ENCODE data around the gene TUBA1B. TPM values are rescaled to one million over a fixed set of nuclear protein-coding genes. Genes with fewer than 3 reads are reported as not detected.

Gene TUBA1B
- total and polyA plus RNA-seq, 2 of the 13 experiments (the other 11 are each of a cell fraction or from before 2014, with no cell fraction given): 1,275 to 1,353 TPM

GRCh38 chr12:49130151-49131050 lies 794 bp downstream of the TUBA1B start (continued):
- TF ChIP-seq HMGA1 (CRISPR knock-in tag; conservative IDR thresholded peaks at IDR 0.05) (no peak), FOXK1 (CRISPR knock-in tag; IDR thresholded peaks at IDR 0.05; ENCODE audit: borderline replicate concordance, low read depth) (peak; percentile 18; the same call in 1 of the 2 replicates), ZNF629 (CRISPR knock-in tag; conservative IDR thresholded peaks at IDR 0.05) (0 out of 2 replicates have a peak, but pooled peaks have one; percentile 7), JDP2 (CRISPR knock-in tag; IDR thresholded peaks at IDR 0.05; ENCODE audit: borderline replicate concordance) (peak; percentile 84; the same call in 1 of the 2 replicates), MAZ (IDR thresholded peaks at IDR 0.05; ENCODE audit: borderline replicate concordance, low read depth, low read length) (peak; percentile 88), MAZ (CRISPR knock-in tag; IDR thresholded peaks at IDR 0.05; ENCODE audit: low read depth) (peak; percentile 86; the same call in 1 of the 2 replicates), ZNF850 (CRISPR knock-in tag; conservative IDR thresholded peaks at IDR 0.05) (peak; percentile 48; the same call in 1 of the 2 replicates), ZNF24 (IDR thresholded peaks at IDR 0.05) (no peak), AGO1 (IDR thresholded peaks at IDR 0.05; ENCODE audit: low read depth, low read length, poor library complexity, severe bottlenecking) (peak; percentile 40), KLF12 (CRISPR knock-in tag; IDR thresholded peaks at IDR 0.05; ENCODE audit: borderline replicate concordance) (peak; percentile 84; the same call in 1 of the 2 replicates), ZBTB20 (CRISPR knock-in tag; IDR thresholded peaks at IDR 0.05; ENCODE audit: borderline replicate concordance, low read depth) (peak; percentile 82; the same call in 1 of the 2 replicates), DNMT3B (CRISPR knock-in tag; conservative IDR thresholded peaks at IDR 0.05) (0 out of 2 replicates have a peak, but pooled peaks have one; percentile 46), PAX8 (CRISPR knock-in tag; IDR thresholded peaks at IDR 0.05; ENCODE audit: borderline replicate concordance) (no peak; the same call in 1 of the 2 replicates), ZNF75D (CRISPR knock-in tag; IDR thresholded peaks at IDR 0.05; ENCODE audit: borderline replicate concordance) (no peak; the same call in 1 of the 2 replicates)
- TF ChIP-seq, protein P1, sequence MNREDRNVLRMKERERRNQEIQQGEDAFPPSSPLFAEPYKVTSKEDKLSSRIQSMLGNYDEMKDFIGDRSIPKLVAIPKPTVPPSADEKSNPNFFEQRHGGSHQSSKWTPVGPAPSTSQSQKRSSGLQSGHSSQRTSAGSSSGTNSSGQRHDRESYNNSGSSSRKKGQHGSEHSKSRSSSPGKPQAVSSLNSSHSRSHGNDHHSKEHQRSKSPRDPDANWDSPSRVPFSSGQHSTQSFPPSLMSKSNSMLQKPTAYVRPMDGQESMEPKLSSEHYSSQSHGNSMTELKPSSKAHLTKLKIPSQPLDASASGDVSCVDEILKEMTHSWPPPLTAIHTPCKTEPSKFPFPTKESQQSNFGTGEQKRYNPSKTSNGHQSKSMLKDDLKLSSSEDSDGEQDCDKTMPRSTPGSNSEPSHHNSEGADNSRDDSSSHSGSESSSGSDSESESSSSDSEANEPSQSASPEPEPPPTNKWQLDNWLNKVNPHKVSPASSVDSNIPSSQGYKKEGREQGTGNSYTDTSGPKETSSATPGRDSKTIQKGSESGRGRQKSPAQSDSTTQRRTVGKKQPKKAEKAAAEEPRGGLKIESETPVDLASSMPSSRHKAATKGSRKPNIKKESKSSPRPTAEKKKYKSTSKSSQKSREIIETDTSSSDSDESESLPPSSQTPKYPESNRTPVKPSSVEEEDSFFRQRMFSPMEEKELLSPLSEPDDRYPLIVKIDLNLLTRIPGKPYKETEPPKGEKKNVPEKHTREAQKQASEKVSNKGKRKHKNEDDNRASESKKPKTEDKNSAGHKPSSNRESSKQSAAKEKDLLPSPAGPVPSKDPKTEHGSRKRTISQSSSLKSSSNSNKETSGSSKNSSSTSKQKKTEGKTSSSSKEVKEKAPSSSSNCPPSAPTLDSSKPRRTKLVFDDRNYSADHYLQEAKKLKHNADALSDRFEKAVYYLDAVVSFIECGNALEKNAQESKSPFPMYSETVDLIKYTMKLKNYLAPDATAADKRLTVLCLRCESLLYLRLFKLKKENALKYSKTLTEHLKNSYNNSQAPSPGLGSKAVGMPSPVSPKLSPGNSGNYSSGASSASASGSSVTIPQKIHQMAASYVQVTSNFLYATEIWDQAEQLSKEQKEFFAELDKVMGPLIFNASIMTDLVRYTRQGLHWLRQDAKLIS (CRISPR knock-in tag; IDR thresholded peaks at IDR 0.05): peak; percentile 5; the same call in 1 of the 2 replicates
- TF ChIP-seq, protein P2, sequence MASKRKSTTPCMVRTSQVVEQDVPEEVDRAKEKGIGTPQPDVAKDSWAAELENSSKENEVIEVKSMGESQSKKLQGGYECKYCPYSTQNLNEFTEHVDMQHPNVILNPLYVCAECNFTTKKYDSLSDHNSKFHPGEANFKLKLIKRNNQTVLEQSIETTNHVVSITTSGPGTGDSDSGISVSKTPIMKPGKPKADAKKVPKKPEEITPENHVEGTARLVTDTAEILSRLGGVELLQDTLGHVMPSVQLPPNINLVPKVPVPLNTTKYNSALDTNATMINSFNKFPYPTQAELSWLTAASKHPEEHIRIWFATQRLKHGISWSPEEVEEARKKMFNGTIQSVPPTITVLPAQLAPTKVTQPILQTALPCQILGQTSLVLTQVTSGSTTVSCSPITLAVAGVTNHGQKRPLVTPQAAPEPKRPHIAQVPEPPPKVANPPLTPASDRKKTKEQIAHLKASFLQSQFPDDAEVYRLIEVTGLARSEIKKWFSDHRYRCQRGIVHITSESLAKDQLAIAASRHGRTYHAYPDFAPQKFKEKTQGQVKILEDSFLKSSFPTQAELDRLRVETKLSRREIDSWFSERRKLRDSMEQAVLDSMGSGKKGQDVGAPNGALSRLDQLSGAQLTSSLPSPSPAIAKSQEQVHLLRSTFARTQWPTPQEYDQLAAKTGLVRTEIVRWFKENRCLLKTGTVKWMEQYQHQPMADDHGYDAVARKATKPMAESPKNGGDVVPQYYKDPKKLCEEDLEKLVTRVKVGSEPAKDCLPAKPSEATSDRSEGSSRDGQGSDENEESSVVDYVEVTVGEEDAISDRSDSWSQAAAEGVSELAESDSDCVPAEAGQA (IDR thresholded peaks at IDR 0.05; ENCODE audit: low read depth): no peak
- TF ChIP-seq, protein P2 (CRISPR knock-in tag; IDR thresholded peaks at IDR 0.05; ENCODE audit: borderline replicate concordance): no peak; the same call in 1 of the 2 replicates
- TF ChIP-seq, protein P3, sequence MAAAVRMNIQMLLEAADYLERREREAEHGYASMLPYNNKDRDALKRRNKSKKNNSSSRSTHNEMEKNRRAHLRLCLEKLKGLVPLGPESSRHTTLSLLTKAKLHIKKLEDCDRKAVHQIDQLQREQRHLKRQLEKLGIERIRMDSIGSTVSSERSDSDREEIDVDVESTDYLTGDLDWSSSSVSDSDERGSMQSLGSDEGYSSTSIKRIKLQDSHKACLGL (CRISPR knock-in tag; IDR thresholded peaks at IDR 0.05): peak; percentile 87
